Thoracic aorta (tissue), 2 donors: ENCODE data around the gene ALDH3B2. TPM values are rescaled to one million over a fixed set of nuclear protein-coding genes. Genes with fewer than 3 reads are reported as not detected.

Source experiments
- ATAC-seq: fragments of 150-250 bp; one replicate; pipeline ENCODE4 v1.8.0; 2017; ENCODE audit warnings: low read depth; ENCODE audit not compliant: insufficient number of reproducible peaks, low FRiP score
- DNase-seq: peaks from one replicate; pipeline ENCODE4 v3.0.0-alpha.2; 2020; ENCODE audit warnings: low spot score
- H3K27ac ChIP-seq, 2 donors: fragments of 200-600 bp; sonication (generic); 1 replicate in 1 of 2; 2 replicates in 1 of 2; pipeline ENCODE4 v1.5.1; 2016; ENCODE audit warnings: mild to moderate bottlenecking in 2 of 2, moderate library complexity in 2 of 2
- H3K27me3 ChIP-seq: fragments of 200-600 bp; sonication (generic); replicated peaks from 2 replicates; pipeline ENCODE4 v1.6.0; 2016; ENCODE audit warnings: mild to moderate bottlenecking; ENCODE audit not compliant: insufficient read depth
- H3K36me3 ChIP-seq: fragments of 200-600 bp; sonication (generic); one replicate; pipeline ENCODE4 v1.5.1; 2016
- H3K4me1 ChIP-seq, 2 donors: fragments of 200-600 bp; sonication (generic); 1 replicate in 1 of 2; 2 replicates in 1 of 2; pipeline versions ENCODE4 v1.5.1 to v1.6.0; 2016; ENCODE audit warnings: low read depth in 2 of 2, mild to moderate bottlenecking in 1 of 2; ENCODE audit not compliant: control insufficient read depth in 1 of 2
- H3K4me3 ChIP-seq: fragments of 200-600 bp; sonication (generic); 2 replicates; pipeline ENCODE4 v1.5.1; 2016; ENCODE audit warnings: mild to moderate bottlenecking
- H3K9me3 ChIP-seq: fragments of 200-600 bp; sonication (generic); 2 replicates; pipeline ENCODE4 v1.5.1; 2016
- total RNA-seq, 2 donors: library from RNA; depleted of rRNA; stranded (reverse); fragments of >200 nt; gene quantifications; one replicate each; pipeline versions ENCODE4 v1.1.0 to v1.2.3, GENCODE V29; 2016
- TF ChIP-seq, protein P1 (sequence below): fragments of 200-600 bp; sonication (generic); IDR thresholded peaks from one replicate; pipeline ENCODE4 v1.5.1; 2019; ENCODE audit warnings: antibody characterized with exemption

ALDH3B2 gene
- total RNA-seq, 2 donors from 2014 or later, result not detected

GRCh38 chr11:67670316-67671210 is 3.9 kb downstream of the ALDH3B2 start:
- TF ChIP-seq, protein P1, sequence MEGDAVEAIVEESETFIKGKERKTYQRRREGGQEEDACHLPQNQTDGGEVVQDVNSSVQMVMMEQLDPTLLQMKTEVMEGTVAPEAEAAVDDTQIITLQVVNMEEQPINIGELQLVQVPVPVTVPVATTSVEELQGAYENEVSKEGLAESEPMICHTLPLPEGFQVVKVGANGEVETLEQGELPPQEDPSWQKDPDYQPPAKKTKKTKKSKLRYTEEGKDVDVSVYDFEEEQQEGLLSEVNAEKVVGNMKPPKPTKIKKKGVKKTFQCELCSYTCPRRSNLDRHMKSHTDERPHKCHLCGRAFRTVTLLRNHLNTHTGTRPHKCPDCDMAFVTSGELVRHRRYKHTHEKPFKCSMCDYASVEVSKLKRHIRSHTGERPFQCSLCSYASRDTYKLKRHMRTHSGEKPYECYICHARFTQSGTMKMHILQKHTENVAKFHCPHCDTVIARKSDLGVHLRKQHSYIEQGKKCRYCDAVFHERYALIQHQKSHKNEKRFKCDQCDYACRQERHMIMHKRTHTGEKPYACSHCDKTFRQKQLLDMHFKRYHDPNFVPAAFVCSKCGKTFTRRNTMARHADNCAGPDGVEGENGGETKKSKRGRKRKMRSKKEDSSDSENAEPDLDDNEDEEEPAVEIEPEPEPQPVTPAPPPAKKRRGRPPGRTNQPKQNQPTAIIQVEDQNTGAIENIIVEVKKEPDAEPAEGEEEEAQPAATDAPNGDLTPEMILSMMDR, result no peak
- ATAC-seq, result no peak
- no peak for DNase-seq
- H3K4me3 ChIP-seq, result no peak overlapping the region
- no peak overlapping the region for H3K27ac ChIP-seq
- no peaks in the 10 kb centered on the region for H3K27me3 ChIP-seq
- H3K9me3 ChIP-seq, result no peaks in the 10 kb centered on the region
- H3K4me1 ChIP-seq, result no peaks in the 10 kb centered on the region
- H3K36me3 ChIP-seq, result no peaks in the 10 kb centered on the region

GRCh38 chr11:67668192-67668551 is 6.3 kb downstream of the ALDH3B2 start:
- no peak for DNase-seq
- H3K36me3 ChIP-seq, result no peaks in the 10 kb centered on the region
- H3K4me3 ChIP-seq, result no peak overlapping the region
- H3K4me1 ChIP-seq, result no peaks in the 10 kb centered on the region
- no peaks in the 10 kb centered on the region for H3K9me3 ChIP-seq
- TF ChIP-seq, protein P1, result no peak
- ATAC-seq, result no peak
- no peaks in the 10 kb centered on the region for H3K27me3 ChIP-seq
- no peak overlapping the region for H3K27ac ChIP-seq

DNA sequence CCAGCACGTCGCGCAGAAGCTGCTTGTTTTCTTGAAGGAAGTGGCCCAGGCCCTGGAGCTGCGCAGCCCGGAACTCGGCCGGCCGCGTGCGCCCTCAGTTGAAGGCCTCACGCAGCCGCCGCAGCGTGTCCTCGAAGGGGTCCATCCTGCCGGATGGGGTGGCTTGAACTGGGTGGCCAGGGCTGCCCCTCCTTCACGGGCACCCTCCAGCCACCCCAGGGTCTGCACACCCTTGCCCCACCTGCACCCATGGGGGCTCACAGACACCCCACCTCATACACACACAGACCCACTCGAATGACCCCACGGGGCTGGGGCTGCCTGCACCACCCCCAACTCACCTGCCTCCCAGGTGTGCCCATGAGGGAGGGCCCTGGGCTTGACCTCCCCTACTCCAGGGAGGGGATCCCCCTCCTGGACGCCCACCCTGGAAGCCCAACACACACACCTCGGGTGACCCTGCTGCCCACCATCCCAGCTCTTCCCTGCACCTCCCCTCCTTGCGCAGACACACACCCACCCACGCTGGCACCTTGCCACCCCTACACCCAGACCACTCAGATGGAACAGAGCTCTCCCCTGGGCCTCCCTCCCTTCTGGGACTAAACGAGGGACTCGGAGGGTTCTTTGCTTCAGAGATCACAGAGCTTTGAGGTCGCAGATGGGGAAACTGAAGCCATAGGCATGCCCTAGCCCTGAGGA is 6.8 kb downstream of the ALDH3B2 start:
- no peak overlapping the region for H3K4me3 ChIP-seq
- no peak for DNase-seq
- H3K27me3 ChIP-seq, result no peaks in the 10 kb centered on the region
- H3K4me1 ChIP-seq, result no peaks in the 10 kb centered on the region
- TF ChIP-seq, protein P1, result no peak
- H3K9me3 ChIP-seq, result no peaks in the 10 kb centered on the region
- H3K36me3 ChIP-seq, result no peaks in the 10 kb centered on the region
- H3K27ac ChIP-seq, result no peak overlapping the region
- ATAC-seq, result no peak

GRCh38 chr11:67666676-67667489 is 7.5 kb downstream of the ALDH3B2 start:
- Histone ChIP-seq H3K9me3 (no peaks in the 10 kb centered on the region), H3K36me3 (no peaks in the 10 kb centered on the region), H3K27ac (no peak overlapping the region), H3K4me3 (no peak overlapping the region), H3K4me1 (no peaks in the 10 kb centered on the region), H3K27me3 (no peaks in the 10 kb centered on the region)
- ATAC-seq (no peak), DNase-seq (no peak)
- TF ChIP-seq, protein P1, result no peak

- no peaks in the 10 kb centered on the region for H3K9me3 ChIP-seq
- no peak for DNase-seq
- no peaks in the 10 kb centered on the region for H3K36me3 ChIP-seq
- H3K4me1 ChIP-seq, result no peaks in the 10 kb centered on the region
- no peaks in the 10 kb centered on the region for H3K27me3 ChIP-seq
- TF ChIP-seq, protein P1, result no peak
- no peak overlapping the region for H3K27ac ChIP-seq
- H3K4me3 ChIP-seq, result no peak overlapping the region
- no peak for ATAC-seq
These were observed 8.1 kb downstream of the ALDH3B2 start for GRCh38 chr11:67666303-67666645.
